GM12864 (cell line): ENCODE data around the gene MAST1.
"Not testable (repeated sequence)": the region's sequence is repeated elsewhere in the genome, so short reads cannot be mapped to it uniquely, and the experiment has no call there.

Source experiments
- DNase-seq: peaks from one replicate; pipeline ENCODE4 v3.0.0-alpha.2; 2011; ENCODE audit warnings: low read depth
- H3K4me3 ChIP-seq: 2 replicates; pipeline ENCODE4 v1.5.1; 2011; ENCODE audit warnings: mild to moderate bottlenecking, low read depth, low read length, control low read depth
- CTCF ChIP-seq: IDR thresholded peaks from 2 replicates; pipeline ENCODE4 v1.5.1; 2011; ENCODE audit warnings: low read depth, mild to moderate bottlenecking, moderate library complexity, low read length, control low read depth, inconsistent platforms; ENCODE audit errors: missing control alignments

The MAST1 gene

GRCh38 chr19:12804051-12804450 lies 34.3 kb upstream of the MAST1 start:
- no peak for DNase-seq

GRCh38 chr19:12806242-12807081 lies 31.9 kb upstream of the MAST1 start, which contains the start of gene RNASEH2A:
Gene RNASEH2A (plus strand): TSS chr19:12806584. CDS start chr19:12806674, 90 bp downstream.
- no peak for TF ChIP-seq CTCF
- peak; percentile 76 for DNase-seq
- peak within 1 kb of the TSS; percentile 89 for H3K4me3 ChIP-seq

More at GRCh38 chr19:12804051-12804450, 34.3 kb upstream of the MAST1 start:
- H3K4me3 ChIP-seq = no peak overlapping the region
- no peak for TF ChIP-seq CTCF

- no peak for DNase-seq
- TF ChIP-seq CTCF = no peak
- H3K4me3 ChIP-seq = no peak overlapping the region
Observed at GRCh38 chr19:12815088-12815487, 23.2 kb upstream of the MAST1 start.

GRCh38 chr19:12817188-12817587 lies 21.1 kb upstream of the MAST1 start:
- not testable (repeated sequence) for DNase-seq, H3K4me3 ChIP-seq

GRCh38 chr19:12817810-12818209 lies 20.5 kb upstream of the MAST1 start:
- H3K4me3 ChIP-seq, DNase-seq: not testable (repeated sequence)

GRCh38 chr19:12821761-12822160 lies 16.6 kb upstream of the MAST1 start:
- H3K4me3 ChIP-seq = no peak overlapping the region
- TF ChIP-seq CTCF = no peak
- DNase-seq = no peak

- peak; percentile 44 for TF ChIP-seq CTCF
- no peak overlapping the region for H3K4me3 ChIP-seq
- no peak for DNase-seq
Observed at GRCh38 chr19:12825254-12826131, 12.8 kb upstream of the MAST1 start.
